Thyroid gland (tissue), 4 donors: Measurements from ENCODE around the gene ATP6V0B.

Experiments
- CTCF ChIP-seq, 6 experiments: fragments of 200-600 bp in 3 of 6; fragments of 450-650 bp in 3 of 6; sonication (generic) in 3 of 6; IDR thresholded peaks; one replicate each; pipeline ENCODE4 v1.5.1; 2016 to 2019; ENCODE audit warnings: antibody characterized with exemption in 6 of 6, mild to moderate bottlenecking in 2 of 6, inconsistent platforms in 1 of 6, moderate library complexity in 1 of 6
- POLR2A ChIP-seq, 2 donors: fragments of 450-650 bp; IDR thresholded peaks; one replicate each; pipeline ENCODE4 v1.6.1; 2017; ENCODE audit warnings: antibody characterized with exemption in 2 of 2, mild to moderate bottlenecking in 2 of 2, moderate library complexity in 1 of 2

GRCh38 chr1:43947061-43947873 is 27.5 kb upstream of the ATP6V0B start:
- TF ChIP-seq CTCF (IDR thresholded peaks at IDR 0.05) (no peak), POLR2A (IDR thresholded peaks at IDR 0.05) (no peak)
